Colonic mucosa (tissue), 4 donors: ENCODE results near the gene SIPA1L2. TPM values are rescaled to one million over a fixed set of nuclear protein-coding genes. Genes with fewer than 3 reads are reported as not detected.
"Not testable (repeated sequence)": the region's sequence is repeated elsewhere in the genome, so short reads cannot be mapped to it uniquely, and the experiment has no call there.

Experiments used
- DNase-seq: peaks from one replicate; pipeline ENCODE4 v3.0.0-alpha.2; 2020
- H3K27ac ChIP-seq: fragments of 200-600 bp; one replicate; pipeline ENCODE4 v1.8.0; 2021
- H3K27me3 ChIP-seq: fragments of 200-600 bp; one replicate; pipeline ENCODE4 v1.8.0; 2021
- H3K36me3 ChIP-seq: fragments of 200-600 bp; one replicate; pipeline ENCODE4 v1.8.0; 2021
- H3K4me1 ChIP-seq: fragments of 200-600 bp; one replicate; pipeline ENCODE4 v1.8.0; 2021; ENCODE audit warnings: mild to moderate bottlenecking
- H3K4me3 ChIP-seq: fragments of 200-600 bp; one replicate; pipeline ENCODE4 v1.8.0; 2021
- H3K9ac ChIP-seq, 2 donors: one replicate each; pipeline ENCODE4 v1.7.0; 2013; ENCODE audit warnings: control low read depth in 2 of 2, low read depth in 2 of 2, low read length in 2 of 2
- H3K9me3 ChIP-seq: fragments of 200-600 bp; one replicate; pipeline ENCODE4 v1.8.0; 2021
- intact Hi-C: fragments of 100-400 bp; cut with DNase I; formaldehyde crosslinking; loops from one replicate; pipeline ENCODE4 v1.14.1; 2022
- total RNA-seq, 2 donors: library from RNA; stranded (reverse); fragmentation: NEBNext Ultra II Directional in 1 of 2; extraction: Animal tissue kit (Norgen Biotek cat#: 25700) in 1 of 2; gene quantifications; one replicate each; pipeline ENCODE4 v1.2.1, GENCODE V29; 2021
- TF ChIP-seq, protein P1 (sequence below): fragments of 200-600 bp; IDR thresholded peaks from one replicate; pipeline ENCODE4 v1.8.0; 2022; ENCODE audit warnings: antibody characterized with exemption, mild to moderate bottlenecking
- donor health status: healthy.
- donor health status: DM: no; HTN: no; CAD: no.
- donor health status: DM: no; HTN: no; CAD: no.

SIPA1L2 gene
- total RNA-seq, 2 donors from 2014 or later: 53.6 to 64.4 TPM

- no peaks in the 10 kb centered on the region for H3K36me3 ChIP-seq
- no peak overlapping the region for H3K9ac ChIP-seq
- no peak for DNase-seq
- intact Hi-C loops: loop anchor here (10.0 kb wide), 1 partner anchor 141 kb away; no protein-coding TSS in a partner anchor
- H3K9me3 ChIP-seq: no peaks in the 10 kb centered on the region
- H3K27ac ChIP-seq: no peak overlapping the region
- H3K27me3 ChIP-seq: no peaks in the 10 kb centered on the region
- H3K4me1 ChIP-seq: peaks cover 4% of the 10 kb centered on the region
- TF ChIP-seq, protein P1, sequence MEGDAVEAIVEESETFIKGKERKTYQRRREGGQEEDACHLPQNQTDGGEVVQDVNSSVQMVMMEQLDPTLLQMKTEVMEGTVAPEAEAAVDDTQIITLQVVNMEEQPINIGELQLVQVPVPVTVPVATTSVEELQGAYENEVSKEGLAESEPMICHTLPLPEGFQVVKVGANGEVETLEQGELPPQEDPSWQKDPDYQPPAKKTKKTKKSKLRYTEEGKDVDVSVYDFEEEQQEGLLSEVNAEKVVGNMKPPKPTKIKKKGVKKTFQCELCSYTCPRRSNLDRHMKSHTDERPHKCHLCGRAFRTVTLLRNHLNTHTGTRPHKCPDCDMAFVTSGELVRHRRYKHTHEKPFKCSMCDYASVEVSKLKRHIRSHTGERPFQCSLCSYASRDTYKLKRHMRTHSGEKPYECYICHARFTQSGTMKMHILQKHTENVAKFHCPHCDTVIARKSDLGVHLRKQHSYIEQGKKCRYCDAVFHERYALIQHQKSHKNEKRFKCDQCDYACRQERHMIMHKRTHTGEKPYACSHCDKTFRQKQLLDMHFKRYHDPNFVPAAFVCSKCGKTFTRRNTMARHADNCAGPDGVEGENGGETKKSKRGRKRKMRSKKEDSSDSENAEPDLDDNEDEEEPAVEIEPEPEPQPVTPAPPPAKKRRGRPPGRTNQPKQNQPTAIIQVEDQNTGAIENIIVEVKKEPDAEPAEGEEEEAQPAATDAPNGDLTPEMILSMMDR: no peak
- no peak overlapping the region for H3K4me3 ChIP-seq
Measured at GRCh38 chr1:232615306-232615800, 14.6 kb downstream of the SIPA1L2 start.

DNA sequence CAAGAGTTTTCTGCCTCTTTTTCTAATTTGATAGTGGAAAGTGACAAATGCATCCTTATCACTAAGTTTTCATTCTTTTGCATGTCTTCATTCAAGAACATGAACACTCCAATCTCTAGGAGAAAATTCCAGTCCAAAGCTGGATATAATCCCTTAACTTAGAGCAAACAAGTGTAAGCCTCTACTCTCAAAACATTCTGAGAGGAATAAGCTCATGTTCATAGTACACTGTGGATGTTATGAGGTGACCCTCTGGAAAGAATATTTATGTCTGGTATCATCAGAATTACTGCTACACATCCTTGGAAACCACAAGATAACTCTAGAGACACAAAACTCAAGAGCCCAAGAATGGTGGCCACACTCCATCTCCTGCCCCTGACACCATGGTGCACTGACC is 15.1 kb downstream of the SIPA1L2 start:
- Histone ChIP-seq H3K9me3 (no peaks in the 10 kb centered on the region), H3K27me3 (no peaks in the 10 kb centered on the region), H3K4me1 (no peaks in the 10 kb centered on the region), H3K9ac (no peak overlapping the region), H3K36me3 (no peaks in the 10 kb centered on the region), H3K4me3 (no peak overlapping the region), H3K27ac (no peak overlapping the region)
- no peak for DNase-seq
- TF ChIP-seq, protein P1: no peak
- intact Hi-C loops: loop anchor here (10.0 kb wide), 1 partner anchor 140 kb away; no protein-coding TSS in a partner anchor

GRCh38 chr1:232613752-232614381 is 16.1 kb downstream of the SIPA1L2 start:
- Histone ChIP-seq H3K27me3 (no peaks in the 10 kb centered on the region), H3K9ac (no peak overlapping the region), H3K4me1 (no peaks in the 10 kb centered on the region), H3K4me3 (no peak overlapping the region), H3K9me3 (no peaks in the 10 kb centered on the region), H3K36me3 (no peaks in the 10 kb centered on the region), H3K27ac (no peak overlapping the region)
- DNase-seq: no peak
- TF ChIP-seq, protein P1: no peak
- intact Hi-C loops: loop anchor here (10.0 kb wide), 1 partner anchor 139 kb away; no protein-coding TSS in a partner anchor

DNA sequence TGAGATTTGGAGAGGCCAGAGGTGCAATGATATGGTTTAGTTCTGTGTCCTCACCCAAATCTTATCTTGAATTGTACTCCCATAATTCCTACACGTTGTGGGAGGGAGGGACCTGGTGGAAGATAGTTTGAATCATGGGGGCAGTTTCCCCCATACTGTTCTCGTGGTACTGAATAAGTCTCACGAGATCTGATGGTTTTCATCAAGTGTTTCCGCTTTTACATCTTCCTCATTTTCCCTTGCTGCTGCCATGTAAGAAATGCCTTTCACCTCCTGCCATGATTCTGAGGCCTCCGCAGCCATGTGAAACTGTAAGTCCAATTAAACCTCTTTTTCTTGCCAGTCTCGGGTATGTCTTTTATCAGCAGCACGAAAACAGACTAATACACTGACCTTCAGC is 17.1 kb downstream of the SIPA1L2 start:
- not testable (repeated sequence) for H3K4me3 ChIP-seq, H3K9me3 ChIP-seq, H3K27ac ChIP-seq, H3K9ac ChIP-seq, H3K36me3 ChIP-seq, DNase-seq, H3K4me1 ChIP-seq, H3K27me3 ChIP-seq
- intact Hi-C loops: loop anchor here (10.0 kb wide), 1 partner anchor 138 kb away; no protein-coding TSS in a partner anchor

- TF ChIP-seq, protein P1: no peak
- DNase-seq: no peak
- Histone ChIP-seq H3K27me3 (no peaks in the 10 kb centered on the region), H3K4me3 (no peak overlapping the region), H3K9ac (no peak overlapping the region), H3K36me3 (no peaks in the 10 kb centered on the region), H3K27ac (no peak overlapping the region), H3K9me3 (no peaks in the 10 kb centered on the region), H3K4me1 (no peaks in the 10 kb centered on the region)
- intact Hi-C loops: loop anchor here (10.0 kb wide), 1 partner anchor 137 kb away; no protein-coding TSS in a partner anchor
Measured at GRCh38 chr1:232611834-232612233, 18.1 kb downstream of the SIPA1L2 start.

DNA sequence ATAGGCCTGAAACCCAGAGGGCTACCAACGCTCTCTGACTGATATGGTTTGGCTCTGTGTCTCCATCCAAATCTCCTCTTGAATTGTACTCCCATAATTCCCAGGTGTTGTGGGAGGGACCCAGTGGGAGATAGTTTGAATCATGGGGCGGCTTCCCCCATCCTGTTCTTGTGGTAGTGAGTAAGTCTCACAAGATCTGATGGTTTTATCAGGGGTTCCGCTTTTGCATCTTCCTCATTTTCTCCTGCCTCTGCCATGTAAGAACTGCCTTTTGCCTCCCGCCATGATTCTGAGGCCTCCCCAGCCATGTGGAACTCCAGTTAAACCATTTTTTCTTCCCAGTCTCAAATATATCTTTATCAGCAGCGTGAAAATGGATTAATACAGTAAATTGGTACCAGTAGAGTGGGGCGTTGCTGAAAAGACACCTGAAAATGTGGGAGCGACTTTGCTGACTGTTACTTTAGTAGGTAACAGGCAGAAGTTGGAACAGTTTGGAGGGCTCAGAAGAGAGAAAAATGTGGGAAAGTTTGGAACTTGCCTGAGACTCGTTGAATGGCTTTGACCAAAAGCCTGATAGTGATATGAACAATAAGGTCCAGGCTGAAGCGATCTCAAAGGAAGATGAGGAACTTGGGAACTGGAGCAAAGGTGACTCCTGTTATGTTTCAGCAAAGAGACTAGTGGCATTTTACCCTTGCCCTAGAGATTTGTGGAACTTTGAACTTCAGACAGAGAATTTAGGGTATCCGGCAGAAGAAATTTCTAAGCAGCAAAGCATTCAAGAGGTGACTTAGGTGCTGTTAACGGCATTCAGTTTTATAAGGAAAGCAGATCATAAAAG is 18.8 kb downstream of the SIPA1L2 start:
- intact Hi-C loops: loop anchor here (10.0 kb wide), 1 partner anchor 136 kb away; no protein-coding TSS in a partner anchor
- not testable (repeated sequence) for H3K36me3 ChIP-seq, H3K9ac ChIP-seq, H3K27me3 ChIP-seq, H3K27ac ChIP-seq, H3K9me3 ChIP-seq, H3K4me1 ChIP-seq, H3K4me3 ChIP-seq, DNase-seq
